ENCODE data around the gene EML3. TPM values are rescaled to one million over a fixed set of nuclear protein-coding genes. Genes with fewer than 3 reads are reported as not detected.
"Not testable (repeated sequence)": the region's sequence is repeated elsewhere in the genome, so short reads cannot be mapped to it uniquely, and the experiment has no call there.

Gene EML3
- total and polyA plus RNA-seq, 9 donors, result 29.9 to 138 (median 94.4) TPM

DNA sequence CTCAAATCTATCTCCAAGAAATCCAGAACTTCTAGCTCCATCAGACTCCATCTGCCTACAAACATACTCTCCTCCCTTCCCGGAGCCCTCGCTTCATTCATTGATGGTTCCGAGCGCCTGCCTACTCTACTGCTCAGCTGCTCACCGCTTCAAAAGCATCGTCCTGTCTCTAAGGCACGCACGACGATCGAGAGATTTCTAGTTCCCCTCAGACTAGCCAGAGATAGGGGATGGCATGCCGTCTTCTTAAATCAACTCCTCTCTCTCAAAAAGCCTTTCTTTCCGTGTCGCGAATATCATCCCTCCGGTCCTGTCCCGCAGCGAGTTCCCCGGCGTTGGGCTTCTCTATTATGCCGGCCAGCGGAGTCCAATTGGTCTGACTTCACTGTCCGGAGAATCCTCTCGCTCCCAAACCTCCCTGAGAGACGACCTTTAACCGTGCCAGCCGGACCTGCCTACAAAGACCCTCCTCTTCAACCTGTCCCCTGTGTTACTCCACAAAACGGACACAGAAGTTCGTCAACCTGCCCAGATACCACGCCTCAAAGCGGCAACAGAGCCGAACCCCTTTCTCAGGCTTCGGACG lies 39.5 kb downstream of the EML3 start:
- peaks cover 7% of the 10 kb centered on the region for H3K4me1 ChIP-seq (ENCODE audit: insufficient read depth)
- no peaks in the 10 kb centered on the region for H3K36me3 ChIP-seq

DNA sequence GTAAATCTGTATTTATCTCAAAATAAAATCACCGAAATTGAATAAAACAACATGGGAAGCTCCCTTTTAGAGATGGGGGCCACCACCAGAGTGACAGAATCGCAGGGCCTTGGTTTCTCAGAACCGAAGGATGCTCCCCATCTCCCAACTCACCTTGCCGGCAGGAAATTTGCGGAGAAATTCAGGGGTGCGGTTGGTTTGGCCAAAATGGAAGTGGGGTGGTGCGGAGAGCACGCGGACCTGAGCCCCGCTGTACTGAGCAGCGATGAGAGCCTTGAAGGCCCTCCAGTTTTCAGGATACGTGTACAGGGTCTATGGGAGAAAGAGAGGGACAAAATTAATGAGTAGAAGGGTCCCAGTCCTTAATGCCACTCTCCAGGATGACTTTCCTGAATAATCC lies 40.1 kb downstream of the EML3 start:
- TF ChIP-seq EP300 (IDR thresholded peaks at IDR 0.05), result no peak
- TF ChIP-seq, protein P1, sequence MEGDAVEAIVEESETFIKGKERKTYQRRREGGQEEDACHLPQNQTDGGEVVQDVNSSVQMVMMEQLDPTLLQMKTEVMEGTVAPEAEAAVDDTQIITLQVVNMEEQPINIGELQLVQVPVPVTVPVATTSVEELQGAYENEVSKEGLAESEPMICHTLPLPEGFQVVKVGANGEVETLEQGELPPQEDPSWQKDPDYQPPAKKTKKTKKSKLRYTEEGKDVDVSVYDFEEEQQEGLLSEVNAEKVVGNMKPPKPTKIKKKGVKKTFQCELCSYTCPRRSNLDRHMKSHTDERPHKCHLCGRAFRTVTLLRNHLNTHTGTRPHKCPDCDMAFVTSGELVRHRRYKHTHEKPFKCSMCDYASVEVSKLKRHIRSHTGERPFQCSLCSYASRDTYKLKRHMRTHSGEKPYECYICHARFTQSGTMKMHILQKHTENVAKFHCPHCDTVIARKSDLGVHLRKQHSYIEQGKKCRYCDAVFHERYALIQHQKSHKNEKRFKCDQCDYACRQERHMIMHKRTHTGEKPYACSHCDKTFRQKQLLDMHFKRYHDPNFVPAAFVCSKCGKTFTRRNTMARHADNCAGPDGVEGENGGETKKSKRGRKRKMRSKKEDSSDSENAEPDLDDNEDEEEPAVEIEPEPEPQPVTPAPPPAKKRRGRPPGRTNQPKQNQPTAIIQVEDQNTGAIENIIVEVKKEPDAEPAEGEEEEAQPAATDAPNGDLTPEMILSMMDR (IDR thresholded peaks at IDR 0.05), result no peak
- TF ChIP-seq POLR2A (IDR thresholded peaks at IDR 0.05), result no peak
- 46 to 64% (median 54%) methylated on average over 12 of the region's 12 CpGs for WGBS, 3 donors
- no peaks in the 10 kb centered on the region for H3K36me3 ChIP-seq
- H3K27ac ChIP-seq, result peak overlapping the region in 1 of 2 donors; percentile 45
- intact Hi-C loops (cut with DNase I), result no loop called here
- no peaks in the 10 kb centered on the region for H3K27me3 ChIP-seq
- peaks cover 7% of the 10 kb centered on the region for H3K4me1 ChIP-seq (ENCODE audit: insufficient read depth)
- peak in 1 of 5 donors; percentile 21 for DNase-seq
- no peaks in the 10 kb centered on the region for H3K9me3 ChIP-seq
- peak overlapping the region; percentile 85 for H3K4me3 ChIP-seq

More for the DNA sequence above, 39.5 kb downstream of the EML3 start:
- Histone ChIP-seq H3K4me3 (peak overlapping the region; percentile 85), H3K9me3 (no peaks in the 10 kb centered on the region), H3K27ac (peak overlapping the region; percentile 38 to 45), H3K27me3 (no peaks in the 10 kb centered on the region)
- TF ChIP-seq EP300 (IDR thresholded peaks at IDR 0.05), result no peak
- no peak for TF ChIP-seq POLR2A (IDR thresholded peaks at IDR 0.05)
- TF ChIP-seq, protein P1 (IDR thresholded peaks at IDR 0.05), result no peak
- 0 to 1% (median 0%) methylated on average over 33 of the region's 33 CpGs for WGBS, 3 donors
- DNase-seq, result no peak
- intact Hi-C loops (cut with DNase I), result no loop called here

GRCh38 chr11:62571493-62571892 lies 41.1 kb downstream of the EML3 start:
- H3K4me1 ChIP-seq (ENCODE audit: insufficient read depth); H3K27ac ChIP-seq; intact Hi-C loops (cut with DNase I); H3K9me3 ChIP-seq; H3K27me3 ChIP-seq; H3K4me3 ChIP-seq; H3K36me3 ChIP-seq: not testable (repeated sequence)
- peak in 1 of 5 donors; percentile 12 for DNase-seq
- WGBS, 3 donors, result 60 to 74% (median 66%) methylated on average over 5 of the region's 5 CpGs

- H3K27ac ChIP-seq; H3K4me1 ChIP-seq (ENCODE audit: insufficient read depth); DNase-seq; H3K4me3 ChIP-seq; H3K9me3 ChIP-seq; H3K36me3 ChIP-seq; H3K27me3 ChIP-seq; intact Hi-C loops (cut with DNase I): not testable (repeated sequence)
- WGBS, 3 donors, result 90 to 94% (median 93%) methylated on average over 5 of the region's 5 CpGs
These were observed 41.7 kb downstream of the EML3 start for GRCh38 chr11:62570903-62571302.

DNA sequence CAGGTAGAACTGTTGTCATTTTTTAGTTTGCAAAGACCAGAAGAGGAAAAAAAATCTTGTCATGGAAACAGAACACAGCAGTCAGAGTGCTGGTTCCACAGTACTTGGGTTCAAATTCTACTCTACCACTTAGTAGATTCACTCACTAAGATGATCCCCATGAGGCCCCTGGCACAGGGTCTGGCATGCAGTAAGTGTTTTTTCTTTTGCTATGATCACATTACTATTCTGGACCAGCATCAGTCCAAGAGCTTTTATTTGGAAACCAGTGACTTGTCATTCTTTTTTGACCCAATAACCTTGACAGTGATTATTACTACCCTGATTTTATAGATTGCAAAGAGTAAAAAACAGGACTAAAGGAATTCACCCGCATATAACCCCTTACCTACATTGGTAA lies 43.0 kb downstream of the EML3 start:
- H3K4me1 ChIP-seq (ENCODE audit: insufficient read depth), result peaks cover 3% of the 10 kb centered on the region
- no peak for DNase-seq
- intact Hi-C loops (cut with DNase I), result no loop called here

More for the DNA sequence above, 43.0 kb downstream of the EML3 start:
- no peak overlapping the region for H3K27ac ChIP-seq
- no peaks in the 10 kb centered on the region for H3K27me3 ChIP-seq
- TF ChIP-seq EP300 (IDR thresholded peaks at IDR 0.05) (no peak), POLR2A (IDR thresholded peaks at IDR 0.05) (no peak)
- TF ChIP-seq, protein P1 (IDR thresholded peaks at IDR 0.05), result no peak
- H3K36me3 ChIP-seq, result no peaks in the 10 kb centered on the region
- H3K9me3 ChIP-seq, result no peaks in the 10 kb centered on the region
- 56 to 74% (median 73%) methylated on average over 1 of the region's 1 CpG for WGBS, 3 donors
- no peak overlapping the region for H3K4me3 ChIP-seq

Measured in ovary (tissue), 9 donors.